Measurements from ENCODE around the gene HECTD2.
"Not testable (repeated sequence)": the region's sequence is repeated elsewhere in the genome, so short reads cannot be mapped to it uniquely, and the experiment has no call there.

HECTD2 gene, protein sequence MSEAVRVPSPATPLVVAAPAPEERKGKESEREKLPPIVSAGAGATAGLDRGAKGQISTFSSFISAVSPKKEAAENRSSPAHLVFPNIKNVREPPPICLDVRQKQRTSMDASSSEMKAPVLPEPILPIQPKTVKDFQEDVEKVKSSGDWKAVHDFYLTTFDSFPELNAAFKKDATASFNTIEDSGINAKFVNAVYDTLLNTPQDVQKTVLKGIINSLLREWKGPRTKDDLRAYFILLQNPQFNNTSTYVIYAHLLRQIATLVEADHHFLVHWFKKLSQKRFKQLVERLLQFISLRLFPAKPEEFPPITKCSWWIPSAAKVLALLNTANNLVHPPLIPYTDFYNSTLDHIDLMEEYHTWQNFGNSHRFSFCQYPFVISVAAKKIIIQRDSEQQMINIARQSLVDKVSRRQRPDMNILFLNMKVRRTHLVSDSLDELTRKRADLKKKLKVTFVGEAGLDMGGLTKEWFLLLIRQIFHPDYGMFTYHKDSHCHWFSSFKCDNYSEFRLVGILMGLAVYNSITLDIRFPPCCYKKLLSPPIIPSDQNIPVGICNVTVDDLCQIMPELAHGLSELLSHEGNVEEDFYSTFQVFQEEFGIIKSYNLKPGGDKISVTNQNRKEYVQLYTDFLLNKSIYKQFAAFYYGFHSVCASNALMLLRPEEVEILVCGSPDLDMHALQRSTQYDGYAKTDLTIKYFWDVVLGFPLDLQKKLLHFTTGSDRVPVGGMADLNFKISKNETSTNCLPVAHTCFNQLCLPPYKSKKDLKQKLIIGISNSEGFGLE
- long read RNA-seq, partial matches to known transcripts: 0 of 2 reads
- long read RNA-seq, other reads (novel, unspliced or antisense): 1 of 2 reads

DNA sequence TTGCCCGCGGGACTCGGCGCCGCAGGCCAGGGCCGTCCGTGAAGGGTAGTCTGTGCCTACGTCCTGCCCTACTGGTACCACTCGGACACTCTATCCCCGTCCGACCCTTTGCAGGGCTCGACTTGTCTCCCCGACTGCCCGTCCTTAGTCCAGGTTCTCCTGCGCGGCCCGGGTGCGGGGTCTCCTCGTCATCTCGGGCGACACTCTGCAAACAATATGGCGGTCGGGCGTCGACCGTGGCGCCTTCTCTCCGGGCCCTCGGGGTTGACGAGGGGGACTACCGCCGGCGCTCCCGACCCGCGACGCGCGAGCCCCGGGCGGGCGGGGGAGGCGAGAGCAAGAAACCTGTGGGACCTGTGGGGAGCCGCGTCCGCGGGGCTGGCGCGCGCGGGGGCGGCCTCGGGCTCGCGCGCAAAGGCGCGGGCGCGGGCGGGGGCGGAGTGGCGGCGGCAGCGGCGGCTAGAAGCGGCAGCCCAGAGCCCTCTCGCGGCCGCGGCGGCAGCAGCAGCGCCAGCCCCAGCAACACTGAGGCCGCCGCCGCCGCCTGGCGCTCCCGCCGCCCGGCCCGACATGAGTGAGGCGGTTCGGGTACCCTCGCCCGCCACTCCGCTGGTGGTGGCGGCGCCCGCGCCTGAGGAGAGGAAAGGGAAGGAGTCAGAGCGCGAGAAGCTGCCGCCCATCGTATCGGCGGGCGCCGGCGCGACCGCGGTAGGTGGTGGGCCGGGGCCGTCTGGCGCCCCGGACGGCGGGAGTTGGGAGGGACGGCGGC is at the start of gene HECTD2:
HECTD2 (plus strand) TSS at position 476 of the 769 bp plus-strand sequence; CDS start at position 571, 95 bp downstream.
- Histone ChIP-seq H3K27me3 (ENCODE audit: insufficient read depth, poor library complexity, severe bottlenecking) (peaks cover 30% of the 10 kb centered on the region), H3K27ac (replicated peaks) (peak within 1 kb of the TSS; percentile 61), H3K4me3 (replicated peaks; ENCODE audit: insufficient read depth, low read length) (peak within 1 kb of the TSS; percentile 65)
- peak in 1 of 2 experiments; percentile 59 for DNase-seq (ENCODE audit: low read depth in 1 of 2, low spot score in 1 of 2)
- TF ChIP-seq, protein P1, sequence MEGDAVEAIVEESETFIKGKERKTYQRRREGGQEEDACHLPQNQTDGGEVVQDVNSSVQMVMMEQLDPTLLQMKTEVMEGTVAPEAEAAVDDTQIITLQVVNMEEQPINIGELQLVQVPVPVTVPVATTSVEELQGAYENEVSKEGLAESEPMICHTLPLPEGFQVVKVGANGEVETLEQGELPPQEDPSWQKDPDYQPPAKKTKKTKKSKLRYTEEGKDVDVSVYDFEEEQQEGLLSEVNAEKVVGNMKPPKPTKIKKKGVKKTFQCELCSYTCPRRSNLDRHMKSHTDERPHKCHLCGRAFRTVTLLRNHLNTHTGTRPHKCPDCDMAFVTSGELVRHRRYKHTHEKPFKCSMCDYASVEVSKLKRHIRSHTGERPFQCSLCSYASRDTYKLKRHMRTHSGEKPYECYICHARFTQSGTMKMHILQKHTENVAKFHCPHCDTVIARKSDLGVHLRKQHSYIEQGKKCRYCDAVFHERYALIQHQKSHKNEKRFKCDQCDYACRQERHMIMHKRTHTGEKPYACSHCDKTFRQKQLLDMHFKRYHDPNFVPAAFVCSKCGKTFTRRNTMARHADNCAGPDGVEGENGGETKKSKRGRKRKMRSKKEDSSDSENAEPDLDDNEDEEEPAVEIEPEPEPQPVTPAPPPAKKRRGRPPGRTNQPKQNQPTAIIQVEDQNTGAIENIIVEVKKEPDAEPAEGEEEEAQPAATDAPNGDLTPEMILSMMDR (IDR thresholded peaks at IDR 0.05; ENCODE audit: insufficient read depth, low read length): no peak
- TF ChIP-seq REST (IDR thresholded peaks at IDR 0.05; ENCODE audit: insufficient replicate concordance, low read depth) (no peak), SPI1 (IDR thresholded peaks at IDR 0.05; ENCODE audit: borderline replicate concordance, low read depth) (no peak), GABPA (IDR thresholded peaks at IDR 0.05; ENCODE audit: low read depth) (no peak), POLR2AphosphoS5 (IDR thresholded peaks at IDR 0.05; ENCODE audit: low read depth) (no peak)

DNA sequence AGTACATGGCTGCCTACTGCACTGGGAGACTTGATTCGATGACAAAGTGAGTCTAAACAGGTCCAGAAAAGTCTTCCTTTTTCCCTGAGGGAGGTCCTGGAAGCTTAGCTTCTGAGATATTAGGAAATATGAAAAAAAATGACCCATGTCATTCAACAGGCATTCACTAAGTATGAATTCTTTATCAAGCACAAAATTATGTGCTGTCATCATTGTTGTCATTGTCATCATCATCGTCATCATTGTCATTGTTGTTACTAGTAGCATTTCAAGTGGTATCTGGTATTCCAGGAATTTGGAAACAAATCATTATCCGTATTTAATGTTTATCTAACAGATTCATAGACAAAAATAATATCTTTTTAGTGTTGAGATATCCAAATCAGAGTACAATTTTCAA is 49.7 kb upstream of the HECTD2 start:
- no peaks in the 10 kb centered on the region for H3K27me3 ChIP-seq (ENCODE audit: insufficient read depth, poor library complexity, severe bottlenecking)
- no peak overlapping the region for H3K27ac ChIP-seq (replicated peaks)
- no peak overlapping the region for H3K4me3 ChIP-seq (replicated peaks; ENCODE audit: insufficient read depth, low read length)
- TF ChIP-seq, protein P1 (IDR thresholded peaks at IDR 0.05; ENCODE audit: insufficient read depth, low read length): no peak
- TF ChIP-seq GABPA (IDR thresholded peaks at IDR 0.05; ENCODE audit: low read depth) (no peak), POLR2AphosphoS5 (IDR thresholded peaks at IDR 0.05; ENCODE audit: low read depth) (no peak), SPI1 (IDR thresholded peaks at IDR 0.05; ENCODE audit: borderline replicate concordance, low read depth) (no peak), REST (IDR thresholded peaks at IDR 0.05; ENCODE audit: insufficient replicate concordance, low read depth) (no peak)
- no peak for DNase-seq (ENCODE audit: low read depth in 1 of 2, low spot score in 1 of 2)

DNA sequence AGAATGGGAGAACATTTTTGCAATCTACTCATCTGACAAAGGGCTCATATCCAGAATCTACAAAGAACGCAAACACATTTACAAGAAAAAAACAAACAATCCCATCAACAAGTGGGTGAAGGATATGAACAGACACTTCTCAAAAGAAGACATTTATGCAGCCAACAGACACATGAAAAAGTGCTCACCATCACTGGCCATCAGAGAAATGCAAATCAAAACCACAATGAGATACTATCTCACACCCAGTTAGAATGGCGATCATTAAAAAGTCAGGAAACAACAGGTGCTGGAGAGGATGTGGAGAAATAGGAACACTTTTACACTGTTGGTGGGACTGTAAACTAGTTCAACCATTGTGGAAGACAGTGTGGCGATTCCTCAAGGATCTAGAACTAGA is 44.6 kb upstream of the HECTD2 start:
- H3K27me3 ChIP-seq (ENCODE audit: insufficient read depth, poor library complexity, severe bottlenecking); H3K4me3 ChIP-seq (replicated peaks; ENCODE audit: insufficient read depth, low read length); DNase-seq (ENCODE audit: low read depth in 1 of 2, low spot score in 1 of 2); H3K27ac ChIP-seq (replicated peaks): not testable (repeated sequence)

Measured in HL-60 (cell line).